GM23338 (cell line): Measurements from ENCODE around the gene LEMD1. TPM values are rescaled to one million over a fixed set of nuclear protein-coding genes. Genes with fewer than 3 reads are reported as not detected.
A peak's percentile ranks its signal among the peaks of the same experiment; 100 is the strongest.

ENCODE experiments used
- ATAC-seq: fragments of 200-7000 bp; cut with Tn5 transposase; 3 replicates; pipeline ENCODE4 v1.9.1; 2020
- DNase-seq: peaks from one replicate; pipeline ENCODE4 v3.0.0-alpha.2; 2015; ENCODE audit warnings: low spot score
- H2AFZ ChIP-seq: fragments of 200-600 bp; sonication (generic); 2 replicates; pipeline ENCODE4 v1.8.0; 2016; ENCODE audit warnings: antibody characterized with exemption, mild to moderate bottlenecking, moderate library complexity
- H3F3A ChIP-seq: fragments of 200-600 bp; sonication (generic); replicated peaks from 2 replicates; pipeline ENCODE4 v1.8.0; 2017; ENCODE audit warnings: antibody characterized with exemption, mixed run types, low read depth
- H3K27ac ChIP-seq: fragments of 200-600 bp; sonication (generic); 2 replicates; pipeline ENCODE4 v1.6.1; 2016; ENCODE audit warnings: low read depth
- H3K27me3 ChIP-seq: fragments of 200-600 bp; sonication (generic); 2 replicates; pipeline ENCODE4 v1.8.0; 2016; ENCODE audit warnings: mild to moderate bottlenecking, mixed run types, moderate library complexity; ENCODE audit not compliant: insufficient read depth
- H3K36me3 ChIP-seq: fragments of 200-600 bp; sonication (generic); 2 replicates; pipeline ENCODE4 v1.8.0; 2016; ENCODE audit warnings: mild to moderate bottlenecking; ENCODE audit not compliant: insufficient read depth
- H3K4me1 ChIP-seq: fragments of 200-600 bp; sonication (generic); 2 replicates; pipeline ENCODE4 v1.8.0; 2016; ENCODE audit warnings: mild to moderate bottlenecking, moderate library complexity; ENCODE audit not compliant: insufficient read depth
- H3K4me2 ChIP-seq: fragments of 200-600 bp; sonication (generic); 2 replicates; pipeline ENCODE4 v1.7.1; 2017; ENCODE audit warnings: mixed run types
- H3K4me3 ChIP-seq: fragments of 200-600 bp; sonication (generic); 2 replicates; pipeline ENCODE4 v1.6.1; 2016; ENCODE audit warnings: mixed run types
- H3K79me2 ChIP-seq: fragments of 200-600 bp; sonication (generic); replicated peaks from 2 replicates; pipeline ENCODE4 v1.8.0; 2017; ENCODE audit warnings: mild to moderate bottlenecking; ENCODE audit not compliant: insufficient read depth
- H3K9me2 ChIP-seq: fragments of 200-600 bp; sonication (generic); 2 replicates; pipeline ENCODE4 v1.8.0; 2017; ENCODE audit not compliant: insufficient read depth
- H4K20me1 ChIP-seq: fragments of 200-600 bp; sonication (generic); replicated peaks from 2 replicates; pipeline ENCODE4 v1.8.0; 2017; ENCODE audit warnings: mild to moderate bottlenecking; ENCODE audit not compliant: insufficient read depth
- H3K27ac Mint-ChIP-seq: 2 replicates; pipeline ENCODE4 v1.8.0; 2020; ENCODE audit warnings: inconsistent platforms, mild to moderate bottlenecking, moderate library complexity, mixed read lengths
- H3K27me3 Mint-ChIP-seq: 3 replicates; pipeline ENCODE4 v1.8.0; 2022; ENCODE audit warnings: low read depth, mild to moderate bottlenecking, moderate library complexity, mixed read lengths, inconsistent platforms; ENCODE audit not compliant: insufficient read depth, poor library complexity
- H3K36me3 Mint-ChIP-seq: 3 replicates; pipeline ENCODE4 v1.8.0; 2021; ENCODE audit warnings: low read depth, mild to moderate bottlenecking, inconsistent platforms, moderate library complexity, mixed read lengths
- H3K4me1 Mint-ChIP-seq: 3 replicates; pipeline ENCODE4 v1.8.0; 2020; ENCODE audit warnings: mild to moderate bottlenecking, inconsistent platforms, mixed read lengths
- H3K4me3 Mint-ChIP-seq: 3 replicates; pipeline ENCODE4 v1.8.0; 2021; ENCODE audit warnings: moderate library complexity, mild to moderate bottlenecking, inconsistent platforms, mixed read lengths
- H3K9me3 Mint-ChIP-seq: 3 replicates; pipeline ENCODE4 v1.8.0; 2020; ENCODE audit warnings: moderate library complexity, mild to moderate bottlenecking, inconsistent platforms, mixed read lengths
- CREB1 ChIP-seq: fragments of 250-450 bp; sonication (Bioruptor Pico); IDR thresholded peaks from 2 replicates; pipeline ENCODE4 v1.5.0; 2020; ENCODE audit warnings: low read depth, mild to moderate bottlenecking, moderate library complexity
- EZH2 ChIP-seq: fragments of 200-600 bp; sonication (generic); IDR thresholded peaks from one replicate; pipeline ENCODE4 v1.8.0; 2017; ENCODE audit warnings: antibody characterized with exemption, mild to moderate bottlenecking, low read depth; ENCODE audit not compliant: unreplicated experiment
- NANOG ChIP-seq: IDR thresholded peaks from 2 replicates; pipeline ENCODE4 v1.6.1; 2016; ENCODE audit warnings: antibody characterized with exemption, borderline replicate concordance
- POLR2AphosphoS5 ChIP-seq: IDR thresholded peaks from 2 replicates; pipeline ENCODE4 v1.6.1; 2016; ENCODE audit warnings: antibody characterized with exemption, low read depth
- STAT1 ChIP-seq: IDR thresholded peaks from one replicate; pipeline ENCODE4 v1.6.1; 2016; ENCODE audit warnings: antibody characterized with exemption; ENCODE audit not compliant: unreplicated experiment
- ZNF114 ChIP-seq: fragments of 250-450 bp; sonication (Bioruptor Pico); IDR thresholded peaks from 2 replicates; pipeline ENCODE4 v1.5.0; 2020; ENCODE audit warnings: mild to moderate bottlenecking, moderate library complexity
- ZNF331 ChIP-seq: fragments of 250-450 bp; sonication (Bioruptor Pico); IDR thresholded peaks from 2 replicates; pipeline ENCODE4 v1.5.0; 2020; ENCODE audit warnings: low read depth, mild to moderate bottlenecking, moderate library complexity
- polyA plus RNA-seq: library from polyadenylated mRNA; unstranded; fragments of >200 nt; fragmentation: Nextera tagmentation; extraction: Ambion mirVana; gene quantifications from 2 replicates; pipeline ENCODE4 v1.2.1, GENCODE V29; 2016
- total RNA-seq: library from RNA; depleted of rRNA; stranded (reverse); fragments of >200 nt; shearing (Covaris generic); gene quantifications from 2 replicates; pipeline ENCODE4 v1.2.3, GENCODE V29; 2014
- TF ChIP-seq, protein P1 (sequence below): IDR thresholded peaks from one replicate; pipeline ENCODE4 v1.6.1; 2018; ENCODE audit warnings: antibody characterized with exemption; ENCODE audit not compliant: unreplicated experiment
- TF ChIP-seq, protein P2 (sequence below), 2 experiments: fragments of 200-600 bp in 1 of 2; sonication (generic) in 1 of 2; conservative IDR thresholded peaks; 2 replicates each; pipeline versions ENCODE4 v1.5.1 to v1.6.1; 2016 to 2017; ENCODE audit warnings: antibody characterized with exemption in 2 of 2, low read depth in 2 of 2, mild to moderate bottlenecking in 2 of 2, moderate library complexity in 1 of 2
- TF ChIP-seq, protein P3 (sequence below): fragments of 250-450 bp; sonication (Bioruptor Pico); IDR thresholded peaks from 2 replicates; pipeline ENCODE4 v1.5.0; 2020; ENCODE audit warnings: mild to moderate bottlenecking, moderate library complexity

Gene LEMD1
- total and polyA plus RNA-seq, 2 experiments from 2014 or later: 4.7 to 10.7 TPM

DNA sequence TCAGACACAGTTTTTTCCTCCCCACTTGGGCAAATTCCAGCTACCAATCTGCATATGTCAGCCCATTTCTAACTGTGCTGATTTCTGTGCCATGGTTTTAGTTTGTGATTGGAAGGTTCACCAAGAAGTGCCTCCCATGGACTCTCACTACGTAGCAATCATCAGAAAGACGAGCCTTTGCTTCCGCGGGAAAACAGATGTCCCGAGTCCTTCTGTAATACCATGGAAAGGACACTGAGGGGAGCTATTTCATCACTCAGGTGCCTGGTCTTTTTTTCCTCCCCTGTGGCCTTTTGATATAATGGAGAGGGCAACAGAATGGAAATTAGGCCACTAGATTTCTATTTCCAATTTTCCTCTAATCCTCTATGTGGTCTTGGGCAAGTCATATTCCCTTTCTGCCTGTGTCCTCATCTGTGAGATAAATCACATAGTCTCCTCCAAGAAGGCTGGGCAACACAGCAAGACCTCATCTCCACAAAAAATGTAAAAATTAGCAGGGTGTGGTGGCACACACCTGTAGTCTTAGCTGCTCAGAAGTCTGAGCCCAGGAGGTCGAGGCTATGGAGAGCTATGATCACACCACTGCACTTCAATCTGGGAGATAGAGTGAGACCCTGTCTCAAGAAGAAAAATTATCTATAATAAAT, 24.8 kb downstream of the LEMD1 start:
- no peak overlapping the region for H2AFZ ChIP-seq
- no peaks in the 10 kb centered on the region for H4K20me1 ChIP-seq
- H3K4me3 Mint-ChIP-seq: no peak overlapping the region
- H3K79me2 ChIP-seq: no peaks in the 10 kb centered on the region
- H3K9me2 ChIP-seq: no peaks in the 10 kb centered on the region
- peaks cover 3% of the 10 kb centered on the region; the same call in 1 of the 3 replicates for H3K9me3 Mint-ChIP-seq
- H3K4me3 ChIP-seq: no peak overlapping the region
- H3K4me1 Mint-ChIP-seq: peaks cover 6% of the 10 kb centered on the region; the same call in 2 of the 3 replicates
- H3K27ac ChIP-seq: no peak overlapping the region
- ATAC-seq: peak; percentile 91
- H3K36me3 ChIP-seq: no peaks in the 10 kb centered on the region
- no peak overlapping the region for H3K27ac Mint-ChIP-seq
- H3K27me3 ChIP-seq: no peaks in the 10 kb centered on the region
- H3F3A ChIP-seq: no peaks in the 10 kb centered on the region
- peaks cover 1% of the 10 kb centered on the region for H3K27me3 Mint-ChIP-seq
- no peak overlapping the region for H3K4me2 ChIP-seq
- H3K4me1 ChIP-seq: no peaks in the 10 kb centered on the region
- peak; percentile 92 for DNase-seq
- TF ChIP-seq ZNF114: no peak
- TF ChIP-seq, protein P1, sequence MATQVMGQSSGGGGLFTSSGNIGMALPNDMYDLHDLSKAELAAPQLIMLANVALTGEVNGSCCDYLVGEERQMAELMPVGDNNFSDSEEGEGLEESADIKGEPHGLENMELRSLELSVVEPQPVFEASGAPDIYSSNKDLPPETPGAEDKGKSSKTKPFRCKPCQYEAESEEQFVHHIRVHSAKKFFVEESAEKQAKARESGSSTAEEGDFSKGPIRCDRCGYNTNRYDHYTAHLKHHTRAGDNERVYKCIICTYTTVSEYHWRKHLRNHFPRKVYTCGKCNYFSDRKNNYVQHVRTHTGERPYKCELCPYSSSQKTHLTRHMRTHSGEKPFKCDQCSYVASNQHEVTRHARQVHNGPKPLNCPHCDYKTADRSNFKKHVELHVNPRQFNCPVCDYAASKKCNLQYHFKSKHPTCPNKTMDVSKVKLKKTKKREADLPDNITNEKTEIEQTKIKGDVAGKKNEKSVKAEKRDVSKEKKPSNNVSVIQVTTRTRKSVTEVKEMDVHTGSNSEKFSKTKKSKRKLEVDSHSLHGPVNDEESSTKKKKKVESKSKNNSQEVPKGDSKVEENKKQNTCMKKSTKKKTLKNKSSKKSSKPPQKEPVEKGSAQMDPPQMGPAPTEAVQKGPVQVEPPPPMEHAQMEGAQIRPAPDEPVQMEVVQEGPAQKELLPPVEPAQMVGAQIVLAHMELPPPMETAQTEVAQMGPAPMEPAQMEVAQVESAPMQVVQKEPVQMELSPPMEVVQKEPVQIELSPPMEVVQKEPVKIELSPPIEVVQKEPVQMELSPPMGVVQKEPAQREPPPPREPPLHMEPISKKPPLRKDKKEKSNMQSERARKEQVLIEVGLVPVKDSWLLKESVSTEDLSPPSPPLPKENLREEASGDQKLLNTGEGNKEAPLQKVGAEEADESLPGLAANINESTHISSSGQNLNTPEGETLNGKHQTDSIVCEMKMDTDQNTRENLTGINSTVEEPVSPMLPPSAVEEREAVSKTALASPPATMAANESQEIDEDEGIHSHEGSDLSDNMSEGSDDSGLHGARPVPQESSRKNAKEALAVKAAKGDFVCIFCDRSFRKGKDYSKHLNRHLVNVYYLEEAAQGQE: no peak
- TF ChIP-seq, protein P2, sequence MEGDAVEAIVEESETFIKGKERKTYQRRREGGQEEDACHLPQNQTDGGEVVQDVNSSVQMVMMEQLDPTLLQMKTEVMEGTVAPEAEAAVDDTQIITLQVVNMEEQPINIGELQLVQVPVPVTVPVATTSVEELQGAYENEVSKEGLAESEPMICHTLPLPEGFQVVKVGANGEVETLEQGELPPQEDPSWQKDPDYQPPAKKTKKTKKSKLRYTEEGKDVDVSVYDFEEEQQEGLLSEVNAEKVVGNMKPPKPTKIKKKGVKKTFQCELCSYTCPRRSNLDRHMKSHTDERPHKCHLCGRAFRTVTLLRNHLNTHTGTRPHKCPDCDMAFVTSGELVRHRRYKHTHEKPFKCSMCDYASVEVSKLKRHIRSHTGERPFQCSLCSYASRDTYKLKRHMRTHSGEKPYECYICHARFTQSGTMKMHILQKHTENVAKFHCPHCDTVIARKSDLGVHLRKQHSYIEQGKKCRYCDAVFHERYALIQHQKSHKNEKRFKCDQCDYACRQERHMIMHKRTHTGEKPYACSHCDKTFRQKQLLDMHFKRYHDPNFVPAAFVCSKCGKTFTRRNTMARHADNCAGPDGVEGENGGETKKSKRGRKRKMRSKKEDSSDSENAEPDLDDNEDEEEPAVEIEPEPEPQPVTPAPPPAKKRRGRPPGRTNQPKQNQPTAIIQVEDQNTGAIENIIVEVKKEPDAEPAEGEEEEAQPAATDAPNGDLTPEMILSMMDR (conservative IDR thresholded peaks at IDR 0.05; ENCODE audit: low read depth in 2 of 2): peak; percentile 94 to 97
- 0 out of 2 replicates have a peak, but pooled peaks have one; percentile 29 for TF ChIP-seq CREB1 (CRISPR knock-in tag)
- no peaks in the 10 kb centered on the region for H3K36me3 Mint-ChIP-seq

DNA sequence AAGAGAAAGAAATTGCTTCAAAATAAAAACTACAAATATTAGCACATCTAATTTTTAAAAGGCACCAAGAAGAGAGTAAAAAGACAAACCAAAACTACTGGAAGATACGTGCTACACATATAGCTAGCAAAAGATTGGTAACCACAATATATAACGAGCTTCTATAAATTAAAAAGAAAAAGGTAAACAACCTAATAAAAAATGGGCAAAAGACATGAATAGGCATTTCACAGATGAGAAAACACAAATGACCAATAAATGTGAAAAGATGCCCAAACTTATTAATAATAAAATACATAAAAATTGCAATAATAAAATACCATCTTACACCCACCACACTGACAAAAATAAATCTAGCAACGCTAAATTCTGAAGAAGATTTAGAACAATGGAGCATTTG, 26.2 kb downstream of the LEMD1 start:
- H2AFZ ChIP-seq: no peak overlapping the region
- H3K27ac ChIP-seq: no peak overlapping the region
- H3F3A ChIP-seq: no peaks in the 10 kb centered on the region
- no peak overlapping the region for H3K4me2 ChIP-seq
- peaks cover 1% of the 10 kb centered on the region for H3K27me3 Mint-ChIP-seq
- no peaks in the 10 kb centered on the region for H3K9me2 ChIP-seq
- ATAC-seq: no peak
- H3K36me3 ChIP-seq: no peaks in the 10 kb centered on the region
- no peaks in the 10 kb centered on the region for H3K36me3 Mint-ChIP-seq
- H3K79me2 ChIP-seq: no peaks in the 10 kb centered on the region
- H3K27ac Mint-ChIP-seq: no peak overlapping the region
- no peaks in the 10 kb centered on the region for H3K27me3 ChIP-seq
- no peaks in the 10 kb centered on the region for H3K4me1 ChIP-seq
- H4K20me1 ChIP-seq: no peaks in the 10 kb centered on the region
- H3K4me1 Mint-ChIP-seq: peaks cover 6% of the 10 kb centered on the region
- peaks cover 3% of the 10 kb centered on the region; the same call in 1 of the 3 replicates for H3K9me3 Mint-ChIP-seq
- H3K4me3 ChIP-seq: no peak overlapping the region
- DNase-seq: no peak
- H3K4me3 Mint-ChIP-seq: no peak overlapping the region
- no peak for TF ChIP-seq NANOG
- no peak for TF ChIP-seq ZNF331
- no peak for TF ChIP-seq EZH2
- TF ChIP-seq ZNF114: no peak
- TF ChIP-seq POLR2AphosphoS5: no peak
- no peak for TF ChIP-seq STAT1
- TF ChIP-seq, protein P3, sequence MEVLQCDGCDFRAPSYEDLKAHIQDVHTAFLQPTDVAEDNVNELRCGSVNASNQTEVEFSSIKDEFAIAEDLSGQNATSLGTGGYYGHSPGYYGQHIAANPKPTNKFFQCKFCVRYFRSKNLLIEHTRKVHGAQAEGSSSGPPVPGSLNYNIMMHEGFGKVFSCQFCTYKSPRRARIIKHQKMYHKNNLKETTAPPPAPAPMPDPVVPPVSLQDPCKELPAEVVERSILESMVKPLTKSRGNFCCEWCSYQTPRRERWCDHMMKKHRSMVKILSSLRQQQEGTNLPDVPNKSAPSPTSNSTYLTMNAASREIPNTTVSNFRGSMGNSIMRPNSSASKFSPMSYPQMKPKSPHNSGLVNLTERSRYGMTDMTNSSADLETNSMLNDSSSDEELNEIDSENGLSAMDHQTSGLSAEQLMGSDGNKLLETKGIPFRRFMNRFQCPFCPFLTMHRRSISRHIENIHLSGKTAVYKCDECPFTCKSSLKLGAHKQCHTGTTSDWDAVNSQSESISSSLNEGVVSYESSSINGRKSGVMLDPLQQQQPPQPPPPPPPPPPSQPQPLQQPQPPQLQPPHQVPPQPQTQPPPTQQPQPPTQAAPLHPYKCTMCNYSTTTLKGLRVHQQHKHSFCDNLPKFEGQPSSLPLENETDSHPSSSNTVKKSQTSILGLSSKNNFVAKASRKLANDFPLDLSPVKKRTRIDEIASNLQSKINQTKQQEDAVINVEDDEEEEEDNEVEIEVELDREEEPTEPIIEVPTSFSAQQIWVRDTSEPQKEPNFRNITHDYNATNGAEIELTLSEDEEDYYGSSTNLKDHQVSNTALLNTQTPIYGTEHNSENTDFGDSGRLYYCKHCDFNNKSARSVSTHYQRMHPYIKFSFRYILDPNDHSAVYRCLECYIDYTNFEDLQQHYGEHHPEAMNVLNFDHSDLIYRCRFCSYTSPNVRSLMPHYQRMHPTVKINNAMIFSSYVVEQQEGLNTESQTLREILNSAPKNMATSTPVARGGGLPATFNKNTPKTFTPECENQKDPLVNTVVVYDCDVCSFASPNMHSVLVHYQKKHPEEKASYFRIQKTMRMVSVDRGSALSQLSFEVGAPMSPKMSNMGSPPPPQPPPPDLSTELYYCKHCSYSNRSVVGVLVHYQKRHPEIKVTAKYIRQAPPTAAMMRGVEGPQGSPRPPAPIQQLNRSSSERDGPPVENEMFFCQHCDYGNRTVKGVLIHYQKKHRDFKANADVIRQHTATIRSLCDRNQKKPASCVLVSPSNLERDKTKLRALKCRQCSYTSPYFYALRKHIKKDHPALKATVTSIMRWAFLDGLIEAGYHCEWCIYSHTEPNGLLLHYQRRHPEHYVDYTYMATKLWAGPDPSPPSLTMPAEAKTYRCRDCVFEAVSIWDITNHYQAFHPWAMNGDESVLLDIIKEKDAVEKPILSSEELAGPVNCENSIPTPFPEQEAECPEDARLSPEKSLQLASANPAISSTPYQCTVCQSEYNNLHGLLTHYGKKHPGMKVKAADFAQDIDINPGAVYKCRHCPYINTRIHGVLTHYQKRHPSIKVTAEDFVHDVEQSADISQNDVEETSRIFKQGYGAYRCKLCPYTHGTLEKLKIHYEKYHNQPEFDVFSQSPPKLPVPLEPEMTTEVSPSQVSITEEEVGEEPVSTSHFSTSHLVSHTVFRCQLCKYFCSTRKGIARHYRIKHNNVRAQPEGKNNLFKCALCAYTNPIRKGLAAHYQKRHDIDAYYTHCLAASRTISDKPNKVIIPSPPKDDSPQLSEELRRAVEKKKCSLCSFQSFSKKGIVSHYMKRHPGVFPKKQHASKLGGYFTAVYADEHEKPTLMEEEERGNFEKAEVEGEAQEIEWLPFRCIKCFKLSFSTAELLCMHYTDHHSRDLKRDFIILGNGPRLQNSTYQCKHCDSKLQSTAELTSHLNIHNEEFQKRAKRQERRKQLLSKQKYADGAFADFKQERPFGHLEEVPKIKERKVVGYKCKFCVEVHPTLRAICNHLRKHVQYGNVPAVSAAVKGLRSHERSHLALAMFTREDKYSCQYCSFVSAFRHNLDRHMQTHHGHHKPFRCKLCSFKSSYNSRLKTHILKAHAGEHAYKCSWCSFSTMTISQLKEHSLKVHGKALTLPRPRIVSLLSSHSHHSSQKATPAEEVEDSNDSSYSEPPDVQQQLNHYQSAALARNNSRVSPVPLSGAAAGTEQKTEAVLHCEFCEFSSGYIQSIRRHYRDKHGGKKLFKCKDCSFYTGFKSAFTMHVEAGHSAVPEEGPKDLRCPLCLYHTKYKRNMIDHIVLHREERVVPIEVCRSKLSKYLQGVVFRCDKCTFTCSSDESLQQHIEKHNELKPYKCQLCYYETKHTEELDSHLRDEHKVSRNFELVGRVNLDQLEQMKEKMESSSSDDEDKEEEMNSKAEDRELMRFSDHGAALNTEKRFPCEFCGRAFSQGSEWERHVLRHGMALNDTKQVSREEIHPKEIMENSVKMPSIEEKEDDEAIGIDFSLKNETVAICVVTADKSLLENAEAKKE (CRISPR knock-in tag): no peak
